Astrocyte (in vitro differentiated cells and primary cell): ENCODE results near the gene GNAS-AS1. TPM values are rescaled to one million over a fixed set of nuclear protein-coding genes. Genes with fewer than 3 reads are reported as not detected.
"Not testable (repeated sequence)": the region's sequence is repeated elsewhere in the genome, so short reads cannot be mapped to it uniquely, and the experiment has no call there.

ENCODE experiments used
- DNase-seq: peaks from one replicate; pipeline ENCODE4 v3.0.0-alpha.2; 2010; ENCODE audit warnings: low read depth
- FAIRE-seq: peaks from 2 replicates; lab custom pipeline; 2011; peaks lifted over from hg19 to GRCh38; lab: Jason Lieb, UNC
- H2AFZ ChIP-seq: 2 replicates; pipeline ENCODE4 v1.6.0; 2012; ENCODE audit warnings: low read depth, low read length, inconsistent platforms
- H3K27ac ChIP-seq: 2 replicates; pipeline ENCODE4 v1.5.1; 2011; ENCODE audit warnings: low read depth, low read length, inconsistent platforms
- H3K27me3 ChIP-seq: 2 replicates; pipeline ENCODE4 v1.6.0; 2011; ENCODE audit warnings: low read length, inconsistent platforms; ENCODE audit not compliant: insufficient read depth
- H3K36me3 ChIP-seq: 2 replicates; pipeline ENCODE4 v1.5.1; 2011; ENCODE audit warnings: low read length, inconsistent platforms; ENCODE audit not compliant: insufficient read depth
- H3K4me1 ChIP-seq: 2 replicates; pipeline ENCODE4 v1.5.1; 2011; ENCODE audit warnings: low read length, inconsistent platforms; ENCODE audit not compliant: insufficient read depth
- H3K4me2 ChIP-seq: 2 replicates; pipeline ENCODE4 v1.6.0; 2012; ENCODE audit warnings: low read length, inconsistent platforms
- H3K4me3 ChIP-seq: 2 replicates; pipeline ENCODE4 v1.5.1; 2011; ENCODE audit warnings: low read depth, mild to moderate bottlenecking, low read length, inconsistent platforms; ENCODE audit not compliant: insufficient read depth
- H3K79me2 ChIP-seq: 2 replicates; pipeline ENCODE4 v1.6.0; 2012; ENCODE audit warnings: mild to moderate bottlenecking, low read length, inconsistent platforms; ENCODE audit not compliant: insufficient read depth
- H3K9ac ChIP-seq: 2 replicates; pipeline ENCODE4 v1.6.0; 2012; ENCODE audit warnings: mild to moderate bottlenecking, low read length, inconsistent platforms
- H3K9me3 ChIP-seq: 2 replicates; pipeline ENCODE4 v1.5.1; 2012; ENCODE audit warnings: low read depth, mild to moderate bottlenecking, low read length, inconsistent platforms; ENCODE audit not compliant: insufficient read depth
- H4K20me1 ChIP-seq: 2 replicates; pipeline ENCODE4 v1.6.0; 2012; ENCODE audit warnings: low read length, inconsistent platforms; ENCODE audit not compliant: insufficient read depth
- H3K27ac Mint-ChIP-seq: one replicate; pipeline ENCODE4 v1.8.0; 2021; ENCODE audit warnings: mild to moderate bottlenecking, mixed read lengths; ENCODE audit not compliant: unreplicated experiment
- H3K27me3 Mint-ChIP-seq: one replicate; pipeline ENCODE4 v1.8.0; 2021; ENCODE audit warnings: low read depth, mixed read lengths; ENCODE audit not compliant: unreplicated experiment
- H3K36me3 Mint-ChIP-seq: one replicate; pipeline ENCODE4 v1.8.0; 2021; ENCODE audit warnings: low read depth, mixed read lengths; ENCODE audit not compliant: unreplicated experiment
- H3K4me1 Mint-ChIP-seq: one replicate; pipeline ENCODE4 v1.8.0; 2021; ENCODE audit warnings: low read depth, mixed read lengths; ENCODE audit not compliant: unreplicated experiment
- H3K4me3 Mint-ChIP-seq: one replicate; pipeline ENCODE4 v1.8.0; 2021; ENCODE audit warnings: mild to moderate bottlenecking, moderate library complexity, mixed read lengths; ENCODE audit not compliant: unreplicated experiment
- H3K9me3 Mint-ChIP-seq: one replicate; pipeline ENCODE4 v1.8.0; 2021; ENCODE audit warnings: mild to moderate bottlenecking, mixed read lengths; ENCODE audit not compliant: unreplicated experiment
- EZH2 ChIP-seq: IDR thresholded peaks from 2 replicates; pipeline ENCODE4 v1.6.1; 2012; ENCODE audit warnings: mild to moderate bottlenecking, low read length, inconsistent platforms; ENCODE audit not compliant: insufficient read depth
- total RNA-seq: library from RNA; stranded (reverse); gene quantifications from 2 replicates; pipeline ENCODE4 v1.2.1, GENCODE V29; 2021
- TF ChIP-seq, protein P1 (sequence below): IDR thresholded peaks from 2 replicates; pipeline ENCODE4 v1.5.1; 2011; ENCODE audit warnings: low read depth, mild to moderate bottlenecking, inconsistent platforms, low read length, moderate library complexity; ENCODE audit not compliant: insufficient read depth

Gene GNAS-AS1
- total RNA-seq, 1 donor from 2014 or later: 3.8 TPM

DNA sequence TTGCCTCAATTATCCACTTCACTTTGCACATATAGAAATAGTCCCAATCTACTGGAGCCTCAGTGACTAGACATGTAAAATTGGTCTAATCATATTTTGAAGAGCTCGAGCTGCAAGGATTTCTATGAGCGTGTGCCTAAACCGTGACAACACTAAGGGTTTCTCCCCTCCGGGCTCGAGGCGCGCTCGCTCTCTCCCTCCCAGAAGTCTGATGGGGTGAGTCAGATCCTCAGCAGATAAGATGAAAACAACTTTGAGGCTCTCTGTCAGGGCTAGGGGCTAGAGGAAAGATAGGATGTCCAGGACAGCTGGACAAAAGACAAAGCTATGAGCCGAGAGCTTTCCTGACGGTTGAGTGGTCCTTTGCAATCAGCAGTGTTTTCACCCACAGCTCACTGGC is 16.8 kb downstream of the GNAS-AS1 start:
- no peak for DNase-seq
- Histone ChIP-seq H3K4me1 (peaks cover 5% of the 10 kb centered on the region), H3K4me2 (no peak overlapping the region), H3K27me3 (peaks cover 9% of the 10 kb centered on the region), H3K9ac (no peak overlapping the region), H3K4me3 (no peak overlapping the region), H3K27ac (no peak overlapping the region), H2AFZ (no peak overlapping the region), H3K9me3 (no peaks in the 10 kb centered on the region), H3K36me3 (no peaks in the 10 kb centered on the region), H3K79me2 (peaks cover 17% of the 10 kb centered on the region), H4K20me1 (peaks cover 27% of the 10 kb centered on the region)
- Mint-ChIP-seq H3K36me3 (peaks cover 9% of the 10 kb centered on the region), H3K4me1 (peaks cover 35% of the 10 kb centered on the region), H3K27me3 (peaks cover 7% of the 10 kb centered on the region), H3K9me3 (peaks cover 4% of the 10 kb centered on the region), H3K4me3 (no peak overlapping the region), H3K27ac (peak overlapping the region; percentile 7)
- no peak for TF ChIP-seq EZH2
- TF ChIP-seq, protein P1, sequence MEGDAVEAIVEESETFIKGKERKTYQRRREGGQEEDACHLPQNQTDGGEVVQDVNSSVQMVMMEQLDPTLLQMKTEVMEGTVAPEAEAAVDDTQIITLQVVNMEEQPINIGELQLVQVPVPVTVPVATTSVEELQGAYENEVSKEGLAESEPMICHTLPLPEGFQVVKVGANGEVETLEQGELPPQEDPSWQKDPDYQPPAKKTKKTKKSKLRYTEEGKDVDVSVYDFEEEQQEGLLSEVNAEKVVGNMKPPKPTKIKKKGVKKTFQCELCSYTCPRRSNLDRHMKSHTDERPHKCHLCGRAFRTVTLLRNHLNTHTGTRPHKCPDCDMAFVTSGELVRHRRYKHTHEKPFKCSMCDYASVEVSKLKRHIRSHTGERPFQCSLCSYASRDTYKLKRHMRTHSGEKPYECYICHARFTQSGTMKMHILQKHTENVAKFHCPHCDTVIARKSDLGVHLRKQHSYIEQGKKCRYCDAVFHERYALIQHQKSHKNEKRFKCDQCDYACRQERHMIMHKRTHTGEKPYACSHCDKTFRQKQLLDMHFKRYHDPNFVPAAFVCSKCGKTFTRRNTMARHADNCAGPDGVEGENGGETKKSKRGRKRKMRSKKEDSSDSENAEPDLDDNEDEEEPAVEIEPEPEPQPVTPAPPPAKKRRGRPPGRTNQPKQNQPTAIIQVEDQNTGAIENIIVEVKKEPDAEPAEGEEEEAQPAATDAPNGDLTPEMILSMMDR: no peak
- FAIRE-seq: no peak

DNA sequence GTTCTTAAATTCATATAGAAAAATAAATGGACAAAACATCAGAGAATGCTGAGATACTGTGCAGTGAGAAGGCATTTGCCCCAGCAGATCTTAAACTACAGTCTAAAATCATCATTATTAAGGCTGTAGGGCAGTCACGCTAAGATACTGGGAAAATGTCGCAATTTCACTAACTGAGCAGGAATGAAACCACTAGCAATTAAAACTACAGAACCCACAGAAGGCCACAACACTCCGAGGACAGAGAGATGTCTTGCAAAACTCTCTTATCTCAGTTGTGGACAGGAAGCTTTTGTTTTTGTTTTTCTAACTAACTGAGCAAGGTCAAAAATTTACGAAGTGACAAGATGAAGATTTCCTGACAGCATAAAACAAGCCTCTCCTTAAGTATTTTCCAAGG is 18.2 kb downstream of the GNAS-AS1 start:
- H3K9me3 ChIP-seq: no peaks in the 10 kb centered on the region
- H3K4me2 ChIP-seq: no peak overlapping the region
- H3K4me3 Mint-ChIP-seq: no peak overlapping the region
- peaks cover 15% of the 10 kb centered on the region for H3K79me2 ChIP-seq
- H3K4me1 Mint-ChIP-seq: peaks cover 35% of the 10 kb centered on the region
- no peak overlapping the region for H2AFZ ChIP-seq
- peaks cover 9% of the 10 kb centered on the region for H3K36me3 Mint-ChIP-seq
- H3K4me1 ChIP-seq: peaks cover 5% of the 10 kb centered on the region
- H3K9ac ChIP-seq: no peak overlapping the region
- DNase-seq (no peak), FAIRE-seq (no peak)
- peaks cover 4% of the 10 kb centered on the region for H3K27me3 Mint-ChIP-seq
- H3K36me3 ChIP-seq: no peaks in the 10 kb centered on the region
- H4K20me1 ChIP-seq: peaks cover 28% of the 10 kb centered on the region
- H3K4me3 ChIP-seq: no peak overlapping the region
- peaks cover 4% of the 10 kb centered on the region for H3K9me3 Mint-ChIP-seq
- TF ChIP-seq, protein P1: no peak
- no peak for TF ChIP-seq EZH2
- H3K27ac ChIP-seq: no peak overlapping the region
- H3K27ac Mint-ChIP-seq: no peak overlapping the region
- H3K27me3 ChIP-seq: peaks cover 7% of the 10 kb centered on the region

DNA sequence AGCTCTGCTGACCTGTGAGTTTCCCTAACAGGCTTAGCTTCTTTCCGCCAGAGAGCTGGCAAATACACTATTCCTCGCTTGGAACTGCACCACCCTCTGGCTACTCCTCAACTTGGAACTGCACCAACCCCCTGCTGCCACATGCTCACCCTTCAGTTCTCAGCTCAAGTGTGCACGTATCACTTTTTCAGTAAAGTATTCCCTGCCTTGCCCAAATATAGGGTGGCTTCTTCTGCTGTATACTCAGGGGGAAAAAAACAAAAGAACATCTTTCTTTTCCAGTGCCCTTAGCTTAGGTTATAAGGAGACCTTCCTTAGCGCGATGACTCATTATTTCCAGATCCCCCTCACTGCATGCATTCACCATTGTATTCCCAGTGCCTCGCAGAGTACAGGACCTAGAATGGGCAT is 21.2 kb downstream of the GNAS-AS1 start:
- no peak overlapping the region for H3K27ac Mint-ChIP-seq
- Histone ChIP-seq H3K27me3 (peaks cover 5% of the 10 kb centered on the region), H3K27ac (no peak overlapping the region), H3K4me3 (no peak overlapping the region), H3K4me1 (peaks cover 5% of the 10 kb centered on the region), H3K36me3 (no peaks in the 10 kb centered on the region), H4K20me1 (peaks cover 30% of the 10 kb centered on the region), H3K79me2 (peaks cover 15% of the 10 kb centered on the region), H3K9ac (no peak overlapping the region), H2AFZ (no peak overlapping the region), H3K9me3 (no peaks in the 10 kb centered on the region), H3K4me2 (peak overlapping the region; percentile 11)
- no peak for FAIRE-seq
- peak; percentile 53 for DNase-seq
- H3K36me3 Mint-ChIP-seq: peaks cover 10% of the 10 kb centered on the region
- peaks cover 33% of the 10 kb centered on the region for H3K4me1 Mint-ChIP-seq
- peaks cover 6% of the 10 kb centered on the region for H3K27me3 Mint-ChIP-seq
- peaks cover 4% of the 10 kb centered on the region for H3K9me3 Mint-ChIP-seq
- no peak overlapping the region for H3K4me3 Mint-ChIP-seq
- TF ChIP-seq, protein P1: no peak
- TF ChIP-seq EZH2: no peak

DNA sequence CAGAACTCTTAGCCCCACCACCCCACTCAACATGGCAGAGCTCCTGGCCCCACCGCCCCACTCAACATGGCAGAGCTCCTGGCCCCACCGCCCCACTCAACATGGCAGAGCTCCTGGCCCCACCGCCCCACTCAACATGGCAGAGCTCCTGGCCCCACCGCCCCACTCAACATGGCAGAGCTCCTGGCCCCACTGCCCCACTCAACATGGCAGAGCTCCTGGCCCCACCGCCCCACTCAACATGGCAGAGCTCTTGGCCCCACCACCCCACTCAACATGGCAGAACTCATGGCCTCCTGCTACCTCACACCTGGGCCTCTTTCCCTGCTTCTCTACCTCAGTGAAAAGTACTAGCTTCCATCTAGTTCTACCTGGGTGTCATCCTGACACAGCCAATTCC is 21.9 kb downstream of the GNAS-AS1 start:
- not testable (repeated sequence) for H3K27ac Mint-ChIP-seq

More for the DNA sequence above, 21.9 kb downstream of the GNAS-AS1 start:
- H3K27ac ChIP-seq, H3K9me3 Mint-ChIP-seq, H3K4me3 Mint-ChIP-seq, H3K9me3 ChIP-seq, H3K9ac ChIP-seq, H3K4me2 ChIP-seq, H3K36me3 ChIP-seq, DNase-seq, H3K4me1 ChIP-seq, H3K36me3 Mint-ChIP-seq, H3K27me3 ChIP-seq, H3K4me3 ChIP-seq, H2AFZ ChIP-seq, H3K27me3 Mint-ChIP-seq, FAIRE-seq: not testable (repeated sequence)
- H3K4me1 Mint-ChIP-seq: peaks cover 30% of the 10 kb centered on the region
- Histone ChIP-seq H4K20me1 (peaks cover 30% of the 10 kb centered on the region), H3K79me2 (peaks cover 15% of the 10 kb centered on the region)
